Hematopoietic multipotent progenitor cell treated with erythropoietin and hydrocortisone succinate and interleukin-3 and kit ligand, for 4 days (in vitro differentiated cells): ENCODE data around the gene TSEN2.
"Not testable (repeated sequence)": the region's sequence is repeated elsewhere in the genome, so short reads cannot be mapped to it uniquely, and the experiment has no call there.

ENCODE experiments used
- DNase-seq: peaks from one replicate; pipeline ENCODE4 v3.0.0-alpha.2; 2015

The TSEN2 gene

DNA sequence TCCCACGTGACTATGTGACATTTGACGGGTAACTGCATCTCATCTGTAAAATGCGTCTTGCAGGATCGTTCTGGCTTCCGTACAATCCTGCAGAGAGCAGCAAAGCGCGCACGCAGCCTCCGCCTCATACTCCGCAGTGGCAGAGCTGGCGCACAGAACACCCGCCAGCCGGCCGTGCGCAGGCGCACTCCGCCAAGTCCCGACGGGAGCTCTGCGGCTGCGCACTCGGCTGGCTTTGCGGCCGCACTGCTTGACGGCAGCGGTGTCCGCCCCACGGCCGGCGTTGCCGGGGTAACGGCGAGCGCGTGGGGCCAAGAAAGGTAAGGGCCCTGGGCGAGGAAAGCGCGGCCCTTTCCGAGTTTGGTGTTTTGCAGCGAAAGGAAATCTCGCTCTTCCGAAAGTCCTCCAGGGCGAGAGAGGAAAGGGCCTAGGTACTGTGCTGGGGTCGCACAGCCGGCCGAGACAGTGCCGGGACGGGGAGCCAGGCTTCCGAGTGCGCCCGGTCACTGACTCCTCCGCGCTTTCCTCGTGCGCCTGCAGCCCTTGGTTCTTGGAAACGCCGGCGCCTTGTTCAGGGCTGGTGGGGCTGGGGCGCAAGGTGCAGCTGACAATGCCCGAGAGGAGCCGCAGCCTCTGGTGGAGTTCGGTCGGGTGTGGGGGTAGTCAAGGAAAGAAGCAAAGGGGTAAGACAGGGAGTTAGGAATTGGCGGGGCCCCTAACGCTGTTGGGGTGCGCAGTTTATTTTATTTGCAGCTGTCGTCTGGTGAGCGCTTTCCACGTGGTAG is at the start of gene TSEN2:
Gene TSEN2, plus strand, starts transcription at position 283 of the 785 bp plus-strand sequence. CDS start 5,321 bp downstream, outside the sequence.
- DNase-seq: peak; percentile 97

DNA sequence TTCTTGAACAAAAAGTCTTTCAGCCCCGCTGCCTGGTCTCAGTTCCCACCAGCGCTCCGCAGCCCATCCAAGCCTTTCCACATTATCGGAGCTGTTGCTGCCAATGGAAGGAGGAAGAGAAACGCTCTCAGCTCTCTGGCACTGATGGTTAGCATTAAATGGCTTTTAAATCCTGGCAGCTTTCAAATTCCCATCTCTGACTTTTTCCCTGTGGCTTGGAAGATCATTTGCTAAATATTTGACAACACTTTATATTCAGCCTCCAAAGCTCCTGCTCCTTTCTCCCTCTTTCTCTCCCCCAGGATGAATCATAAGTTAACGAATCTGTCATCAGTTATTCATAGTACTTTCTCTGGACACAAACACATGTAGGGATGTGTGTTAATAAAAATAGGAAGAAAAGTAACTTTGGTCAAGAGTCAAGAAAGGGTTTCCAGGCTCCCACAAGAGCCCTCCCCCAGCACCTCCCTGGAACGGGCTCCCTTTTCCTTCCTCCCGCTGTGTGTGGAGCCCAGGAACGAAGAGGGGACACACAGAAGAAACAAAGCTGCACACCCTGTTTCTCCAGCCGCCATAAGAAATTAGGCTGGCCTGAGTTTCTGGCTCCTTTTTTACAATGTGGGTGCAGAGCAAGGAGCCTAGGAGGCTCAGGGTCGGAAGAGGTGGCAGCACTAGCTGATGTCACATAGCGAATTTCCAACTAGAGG is 47.6 kb upstream of the TSEN2 start:
- no peak for DNase-seq

DNA sequence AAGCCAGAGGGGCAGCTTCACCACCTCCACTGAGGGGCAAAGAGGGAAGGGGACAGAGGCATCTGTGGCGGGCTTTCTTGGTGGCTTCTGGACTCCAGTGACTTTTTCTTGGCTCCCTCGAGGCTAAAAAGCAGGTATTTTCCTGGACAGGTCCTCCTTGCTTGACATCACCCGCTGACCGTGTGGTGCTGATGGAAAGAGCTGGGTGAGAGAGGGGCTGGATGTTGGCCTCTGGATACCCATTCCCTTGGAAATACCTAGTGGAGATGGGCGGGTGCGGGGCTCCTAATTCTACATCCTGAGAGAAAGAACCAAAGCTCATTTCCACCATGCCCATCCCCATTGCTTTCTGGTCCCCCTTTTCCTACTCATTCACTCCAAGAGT is 47.1 kb upstream of the TSEN2 start:
- DNase-seq: no peak

- DNase-seq: no peak
Measured at GRCh38 chr3:12437861-12438260, 46.4 kb upstream of the TSEN2 start.

GRCh38 chr3:12438318-12438717 is 46.0 kb upstream of the TSEN2 start:
- DNase-seq: no peak

DNA sequence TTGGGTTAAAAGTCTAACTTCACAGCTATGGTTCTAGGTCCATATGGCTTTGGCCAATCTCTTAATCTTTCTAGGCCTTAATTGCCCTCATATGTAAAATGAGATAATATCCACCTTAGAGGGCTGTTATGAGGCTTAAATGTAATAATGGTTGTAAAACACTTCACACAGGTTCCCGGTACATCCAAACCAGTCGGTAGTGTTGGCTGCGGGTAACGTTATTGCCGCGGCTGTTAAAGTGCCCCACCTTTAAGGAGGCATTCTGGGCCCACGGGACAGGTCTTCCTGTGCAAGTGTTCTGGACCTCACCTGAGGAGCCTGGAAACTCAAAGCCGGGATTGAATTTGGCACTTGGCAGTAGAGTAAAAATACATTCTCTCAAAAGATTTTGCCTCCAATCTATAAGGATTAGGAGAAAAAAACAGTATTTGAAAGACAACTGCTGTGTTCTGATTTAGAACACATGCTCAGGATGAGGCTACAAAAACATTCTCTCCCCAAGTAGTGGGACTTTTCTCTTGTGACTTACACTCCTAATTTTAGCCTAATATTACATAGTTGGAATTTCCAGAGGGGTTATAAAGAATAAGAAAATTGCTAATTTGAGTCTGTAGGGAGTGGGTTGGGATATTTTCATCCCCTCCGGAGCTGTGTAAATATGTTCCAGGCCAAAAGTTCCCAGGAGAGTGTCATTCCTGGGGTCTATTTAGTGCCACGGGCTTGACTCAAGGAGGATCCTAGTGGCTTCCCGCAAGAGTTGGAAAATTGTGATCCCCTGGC is 44.9 kb upstream of the TSEN2 start:
- DNase-seq: no peak

GRCh38 chr3:12440927-12441714 is 43.2 kb upstream of the TSEN2 start:
- DNase-seq: no peak

- no peak for DNase-seq
Measured at GRCh38 chr3:12442654-12443501, 41.4 kb upstream of the TSEN2 start.

DNA sequence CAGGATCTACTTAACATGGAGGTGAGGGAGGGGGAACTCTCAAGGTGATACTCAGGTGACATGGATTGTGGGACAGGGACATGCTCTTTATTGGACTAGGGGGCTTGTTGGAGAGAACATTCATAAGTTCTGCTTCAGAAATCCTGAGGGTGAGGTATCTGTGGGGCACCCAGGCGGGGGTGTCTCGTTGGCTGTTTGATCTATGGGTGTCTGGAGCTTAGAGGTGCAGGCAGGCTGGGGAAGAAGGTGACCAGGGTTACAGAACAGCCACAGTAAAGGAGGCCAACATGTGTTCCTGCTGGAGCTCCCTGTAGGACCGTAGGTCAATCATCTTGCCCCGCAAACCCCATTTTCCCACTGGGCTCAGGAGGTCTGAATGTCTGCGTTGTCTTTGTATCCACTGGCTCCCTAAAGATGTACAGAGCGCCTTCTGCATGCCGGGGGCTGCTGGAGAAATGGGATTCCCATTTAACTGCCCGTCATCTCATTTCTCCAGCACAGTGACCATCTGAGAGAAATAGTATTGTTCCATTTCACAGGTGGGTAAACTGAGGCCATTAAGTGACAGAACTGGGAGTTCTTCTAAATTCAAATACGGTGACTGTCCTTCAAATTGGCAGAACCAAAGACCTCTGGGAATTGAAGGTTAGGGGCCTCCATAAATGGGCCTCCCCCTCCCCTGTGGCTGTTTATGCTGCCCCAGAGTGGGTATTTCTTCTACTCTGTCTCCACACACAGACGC is 40.3 kb upstream of the TSEN2 start:
- DNase-seq: no peak

DNA sequence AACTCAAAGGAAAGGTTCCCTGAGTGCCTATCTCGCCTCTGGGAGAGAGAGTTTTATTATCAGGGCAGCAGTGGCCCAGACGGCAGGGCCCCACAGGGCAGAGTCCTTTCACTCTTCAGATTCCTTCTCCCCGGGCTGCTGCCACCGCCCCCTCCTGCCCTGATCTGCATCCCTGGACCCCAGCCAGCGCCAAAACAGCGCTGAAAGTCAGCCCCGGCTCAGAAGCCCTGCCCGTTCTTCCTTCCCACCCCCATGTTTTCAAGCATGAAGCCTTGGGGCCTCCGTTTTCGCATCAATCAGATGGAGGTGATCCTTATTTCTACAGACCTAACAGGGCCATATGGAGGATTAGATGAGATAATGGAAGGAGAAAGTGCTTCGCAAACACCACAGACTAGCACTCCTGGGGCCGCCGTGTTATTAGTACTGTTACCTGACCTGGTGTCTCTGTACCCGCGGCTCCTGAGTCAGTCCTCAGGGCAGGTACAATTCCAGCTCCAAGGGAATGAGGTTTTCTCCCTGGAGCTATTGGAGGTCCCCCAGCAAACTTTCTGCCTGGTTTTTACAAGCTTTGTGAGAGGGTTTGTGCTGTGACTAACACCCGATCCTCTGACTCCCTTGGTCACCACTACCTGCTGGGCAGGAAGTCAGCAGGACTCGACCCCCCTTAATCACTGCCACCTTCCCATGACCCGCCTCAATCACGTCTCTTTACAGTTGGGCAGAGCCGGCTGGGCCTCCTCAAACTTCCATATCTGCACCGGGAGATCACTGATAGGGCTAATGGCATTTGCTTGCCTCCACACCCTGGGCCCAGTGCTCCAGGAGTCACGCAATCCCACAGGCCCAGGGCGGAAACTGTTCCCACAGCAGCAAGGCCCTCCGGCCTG is 39.5 kb upstream of the TSEN2 start:
- DNase-seq: no peak

GRCh38 chr3:12445523-12446240 is 38.6 kb upstream of the TSEN2 start:
- DNase-seq: no peak

DNA sequence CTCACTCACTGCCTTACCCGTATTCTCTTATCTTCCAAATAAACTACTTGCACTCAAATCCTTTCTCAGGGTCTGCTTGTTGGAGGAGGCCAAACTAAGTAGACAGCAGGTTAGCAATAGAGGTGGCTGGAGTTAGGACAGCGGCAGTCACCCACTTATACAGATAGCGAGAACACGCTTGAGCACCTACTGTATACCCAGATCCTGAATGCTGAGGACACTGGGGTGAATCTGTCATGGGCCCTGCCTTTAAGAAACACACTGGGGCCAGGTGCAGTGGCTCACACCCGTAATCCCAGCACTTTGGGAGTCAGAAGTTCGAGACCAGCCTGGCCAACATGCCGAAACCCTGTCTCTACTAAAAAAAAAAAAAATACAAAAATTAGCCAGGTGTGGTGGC is 38.0 kb upstream of the TSEN2 start:
- DNase-seq: no peak

DNA sequence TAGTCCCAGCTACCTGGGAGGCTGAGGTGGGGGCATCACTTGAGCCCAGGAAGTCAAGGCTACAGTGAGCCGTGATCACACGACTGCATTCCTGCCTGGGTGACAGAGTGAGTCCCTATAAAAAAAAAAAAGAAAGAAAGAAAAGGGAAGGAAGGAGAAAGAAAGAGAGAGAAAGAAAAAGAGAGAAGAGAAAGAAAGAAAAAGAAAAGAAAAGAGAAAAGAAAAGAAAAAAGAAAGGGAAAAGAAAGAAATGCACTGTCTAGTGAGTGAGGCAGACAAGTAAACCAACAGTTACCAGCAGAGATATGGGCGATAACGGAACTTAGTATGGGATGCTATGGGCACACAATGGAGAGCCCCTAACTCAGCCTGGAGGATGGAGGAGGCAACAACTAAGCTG is 37.2 kb upstream of the TSEN2 start:
- no peak for DNase-seq

- not testable (repeated sequence) for DNase-seq
Measured at GRCh38 chr3:12448404-12449202, 35.7 kb upstream of the TSEN2 start.

- no peak for DNase-seq
Measured at GRCh38 chr3:12449889-12450682, 34.2 kb upstream of the TSEN2 start.

DNA sequence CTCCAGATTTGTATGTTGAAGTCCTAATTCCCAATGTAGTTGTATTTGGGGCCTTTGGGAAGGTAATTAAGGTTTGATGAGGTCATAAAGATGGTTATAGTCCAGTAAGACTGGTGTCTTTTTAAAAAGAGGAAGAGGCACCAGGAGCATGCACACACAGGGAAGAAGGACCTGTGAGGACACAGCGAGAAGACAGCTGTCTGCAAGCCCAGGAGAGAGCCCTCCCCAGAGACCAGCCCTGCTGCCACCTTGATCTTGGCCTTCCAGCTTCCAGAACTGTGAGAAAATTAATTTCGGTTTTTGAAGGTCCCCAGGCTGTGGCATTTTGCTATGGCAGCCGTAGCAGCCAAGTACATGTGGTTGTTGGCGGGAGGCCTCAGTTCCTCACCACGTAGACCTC is 32.8 kb upstream of the TSEN2 start:
- DNase-seq: no peak

DNA sequence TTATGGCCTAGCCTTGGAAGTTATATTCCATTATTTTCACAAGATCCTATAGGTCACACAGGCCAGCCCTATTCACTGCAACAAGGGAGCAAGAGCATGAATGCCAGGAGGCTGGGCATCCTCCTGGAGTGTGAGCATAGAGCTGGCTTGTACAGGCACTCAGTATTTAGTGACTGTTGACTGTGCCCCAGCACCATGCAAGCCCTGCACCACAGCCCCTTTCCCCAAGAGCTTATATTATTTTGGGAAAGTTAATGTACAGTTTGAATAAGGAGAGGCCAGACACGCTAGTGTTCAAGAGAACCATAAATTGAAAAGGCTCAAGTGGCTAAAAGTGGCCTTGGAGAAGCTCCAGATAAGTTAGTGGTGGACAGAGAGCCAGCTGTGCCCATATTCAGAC is 32.3 kb upstream of the TSEN2 start:
- DNase-seq: no peak
